AG08395 (cell line): ENCODE results near the gene IL18.
"Not testable (repeated sequence)": the region's sequence is repeated elsewhere in the genome, so short reads cannot be mapped to it uniquely, and the experiment has no call there.

ENCODE experiments used
- DNase-seq: peaks from one replicate; pipeline ENCODE4 v3.0.0; 2012; ENCODE audit warnings: mixed read lengths, low spot score

The IL18 gene

GRCh38 chr11:112121981-112122615 lies 41.8 kb downstream of the IL18 start:
- DNase-seq: no peak

DNA sequence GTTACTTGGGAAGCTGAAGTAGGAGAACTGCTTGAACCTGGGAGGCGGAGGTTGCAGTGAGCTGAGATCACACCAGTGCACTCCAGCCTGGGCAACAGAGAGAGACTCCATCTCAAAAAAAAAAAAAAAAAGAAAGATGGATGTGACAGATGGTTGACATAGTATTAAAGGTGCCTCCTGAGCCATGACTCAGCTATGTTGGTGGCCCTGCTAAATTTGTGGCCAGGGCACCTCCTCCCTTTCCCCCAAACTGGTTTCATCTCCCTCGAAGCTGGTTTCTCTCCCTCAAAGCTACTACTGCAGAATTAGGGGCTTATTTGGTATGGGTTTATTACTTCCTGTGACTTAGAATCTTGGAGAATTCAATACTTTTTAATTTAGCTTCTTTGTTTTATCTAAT lies 45.7 kb downstream of the IL18 start:
- no peak for DNase-seq

DNA sequence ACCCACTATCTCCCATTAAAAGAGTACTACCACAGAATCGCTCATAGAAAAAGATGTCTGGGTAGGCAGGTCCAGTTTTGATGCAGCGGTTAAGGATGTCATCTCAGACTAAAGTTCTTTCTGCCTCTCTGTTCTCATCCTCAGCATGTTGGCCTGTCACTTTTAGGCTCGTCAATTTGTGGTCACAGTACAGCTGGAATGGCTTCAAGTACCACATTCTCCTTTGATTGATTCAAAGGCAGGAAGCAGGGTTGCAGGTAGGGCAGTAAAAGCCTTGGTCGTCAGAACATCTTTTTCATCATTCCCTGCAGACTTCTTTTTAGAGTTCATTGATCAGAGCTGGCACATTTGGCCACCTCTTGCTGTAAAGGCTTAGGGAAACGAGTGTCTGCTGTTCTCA lies 48.5 kb downstream of the IL18 start:
- no peak for DNase-seq

- DNase-seq: no peak
Observed at GRCh38 chr11:112114460-112114859, 49.4 kb downstream of the IL18 start.

DNA sequence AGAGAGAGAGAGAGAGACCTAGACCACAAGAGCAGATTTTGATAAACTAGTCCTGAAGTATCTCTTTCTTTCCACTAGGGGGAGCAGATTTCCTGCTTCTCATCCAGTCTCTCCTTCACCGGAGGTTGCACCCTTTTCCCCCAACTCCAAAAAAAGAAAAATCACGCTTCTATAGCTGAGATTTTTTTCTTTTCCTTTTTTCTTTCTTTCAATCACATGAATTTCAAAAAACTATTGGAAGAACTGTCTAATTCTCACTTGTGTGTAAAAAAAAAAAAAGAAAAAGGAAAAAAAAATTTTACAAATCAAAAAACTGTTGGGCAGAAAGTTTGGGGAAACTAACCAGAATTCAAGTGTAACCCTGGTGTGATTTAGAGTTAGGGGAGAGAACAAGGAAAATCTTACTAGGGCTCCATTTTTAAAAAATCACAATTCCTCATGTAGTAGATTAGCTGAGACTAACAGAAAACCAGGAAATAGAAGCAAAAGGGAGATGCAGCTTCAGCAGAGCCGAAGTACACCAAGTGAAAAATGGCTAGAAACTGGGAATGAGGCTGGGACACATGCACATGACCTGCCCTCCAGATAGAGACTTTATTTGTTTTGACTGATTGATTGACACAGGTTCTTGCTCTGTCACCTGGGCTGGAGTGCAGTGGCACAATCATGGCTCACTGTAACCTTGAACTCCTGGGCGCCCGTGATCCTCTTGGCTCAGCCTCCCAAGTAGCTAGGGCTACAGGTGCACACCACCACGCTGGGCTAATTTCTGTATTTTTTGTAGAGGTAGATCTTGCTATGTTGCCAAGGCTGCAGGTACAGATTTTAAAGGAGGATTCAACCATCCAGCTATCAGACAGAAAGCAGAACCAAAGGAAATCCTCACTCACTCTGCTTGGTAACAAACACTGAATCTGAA lies 50.1 kb downstream of the IL18 start:
- DNase-seq: peak; percentile 72

GRCh38 chr11:112106070-112106469 lies 57.8 kb downstream of the IL18 start:
- no peak for DNase-seq

DNA sequence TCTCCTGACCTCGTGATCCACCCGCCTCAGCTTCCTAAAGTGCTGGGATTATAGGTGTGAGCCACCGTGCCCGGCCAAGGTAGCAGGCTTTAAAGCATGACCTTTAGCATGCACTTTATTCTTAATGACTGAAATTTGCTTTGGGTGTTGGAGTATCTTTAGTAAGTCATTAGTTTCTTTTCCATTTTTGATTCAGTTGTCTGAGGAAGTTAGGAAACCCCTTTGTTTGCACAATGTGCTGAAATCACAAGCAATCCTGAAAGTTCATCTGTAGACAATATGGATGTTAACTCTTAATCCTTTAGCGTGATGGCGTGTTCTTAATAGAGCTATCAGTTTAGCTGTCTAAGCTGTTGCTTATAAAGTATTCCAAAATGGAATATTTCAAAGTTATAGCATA lies 60.4 kb downstream of the IL18 start:
- DNase-seq: no peak

- DNase-seq: no peak
Observed at GRCh38 chr11:112100462-112100861, 63.4 kb downstream of the IL18 start.

GRCh38 chr11:112097734-112098528 lies 66.0 kb downstream of the IL18 start:
- no peak for DNase-seq

DNA sequence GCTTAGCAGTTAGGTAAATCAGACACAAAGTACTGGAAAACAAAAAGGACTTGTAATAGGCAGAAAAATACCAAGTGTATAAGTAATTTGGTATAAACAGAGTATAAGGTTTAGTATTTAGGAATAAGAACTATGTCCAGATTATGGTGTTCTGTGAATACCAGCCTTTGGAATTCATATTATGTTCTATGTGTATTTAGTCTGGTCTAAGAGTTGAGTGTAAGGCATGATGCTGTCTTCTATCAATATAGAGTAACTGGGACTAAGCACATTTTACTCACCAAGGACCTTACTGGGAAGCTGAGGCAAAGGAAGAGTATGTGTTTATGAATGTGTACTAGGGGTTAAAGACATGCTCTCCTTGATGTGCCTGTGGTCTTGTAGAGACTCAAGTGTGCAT lies 67.7 kb downstream of the IL18 start:
- DNase-seq: no peak

GRCh38 chr11:112095302-112095701 lies 68.6 kb downstream of the IL18 start:
- DNase-seq: not testable (repeated sequence)
